Midbrain (tissue), 1 donor: ENCODE data around the gene GLDC.

Experiments used
- DNase-seq: peaks from one replicate; lab custom pipeline; 2025; lab: John Stamatoyannopoulos, UW

Gene GLDC

GRCh38 chr9:6620353-6620752, 25.2 kb downstream of the GLDC start:
- no peak for DNase-seq

- DNase-seq = no peak
Measured at GRCh38 chr9:6619909-6620308, 25.6 kb downstream of the GLDC start.

- DNase-seq = no peak
Measured at GRCh38 chr9:6616951-6617602, 28.5 kb downstream of the GLDC start.

- no peak for DNase-seq
Measured at GRCh38 chr9:6614489-6614888, 31.0 kb downstream of the GLDC start.

- DNase-seq = no peak
Measured at GRCh38 chr9:6611865-6612264, 33.7 kb downstream of the GLDC start.

GRCh38 chr9:6610073-6610472, 35.5 kb downstream of the GLDC start:
- no peak for DNase-seq

GRCh38 chr9:6609497-6610016, 36.0 kb downstream of the GLDC start:
- no peak for DNase-seq

- DNase-seq = no peak
Measured at GRCh38 chr9:6605202-6605601, 40.3 kb downstream of the GLDC start.

- DNase-seq = no peak
Measured at GRCh38 chr9:6600426-6600825, 45.1 kb downstream of the GLDC start.

- DNase-seq = no peak
Measured at GRCh38 chr9:6600006-6600405, 45.5 kb downstream of the GLDC start.

GRCh38 chr9:6598249-6598725, 47.2 kb downstream of the GLDC start:
- no peak for DNase-seq

- DNase-seq = no peak
Measured at GRCh38 chr9:6592791-6593190, 52.7 kb downstream of the GLDC start.

- DNase-seq = no peak
Measured at GRCh38 chr9:6592231-6592630, 53.3 kb downstream of the GLDC start.

GRCh38 chr9:6590772-6591384, 54.7 kb downstream of the GLDC start:
- DNase-seq = no peak

- DNase-seq = no peak
Measured at GRCh38 chr9:6590334-6590733, 55.2 kb downstream of the GLDC start.

GRCh38 chr9:6584881-6585597, 60.5 kb downstream of the GLDC start:
- DNase-seq = peak; percentile 56

- DNase-seq = no peak
Measured at GRCh38 chr9:6581253-6581652, 64.3 kb downstream of the GLDC start.

- no peak for DNase-seq
Measured at GRCh38 chr9:6579613-6580012, 65.9 kb downstream of the GLDC start.

GRCh38 chr9:6576987-6577386, 68.5 kb downstream of the GLDC start:
- DNase-seq = peak; percentile 77

- DNase-seq = no peak
Measured at GRCh38 chr9:6575324-6576034, 70.0 kb downstream of the GLDC start.

- peak; percentile 19 for DNase-seq
Measured at GRCh38 chr9:6567140-6567591, 78.4 kb downstream of the GLDC start.
